ENCODE results near the gene CPM.

The CPM gene

DNA sequence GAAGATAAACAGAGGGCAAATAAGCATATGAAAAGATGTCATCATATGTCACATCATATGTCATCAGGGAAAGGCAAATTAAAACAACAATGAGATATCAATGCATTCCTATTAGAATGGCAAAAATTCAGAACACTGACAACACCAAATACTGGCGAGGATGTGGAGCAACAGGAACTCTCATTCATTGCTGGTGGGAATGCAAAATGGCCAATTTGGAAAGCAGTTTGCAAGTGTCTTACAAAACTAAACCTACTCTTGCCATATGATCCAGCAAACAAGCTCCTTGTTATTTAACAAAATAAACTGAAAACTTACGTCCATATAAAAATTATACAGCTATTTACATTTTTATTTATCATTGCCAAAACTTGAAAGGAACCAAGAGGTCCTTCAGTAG is 32.7 kb downstream of the CPM start:
- H3K9ac ChIP-seq (ENCODE audit: low read depth, low read length, poor library complexity, severe bottlenecking): no peak overlapping the region
- no peaks in the 10 kb centered on the region for H3K9me3 ChIP-seq (ENCODE audit: insufficient read depth, low read depth, low read length)
- H3K4me1 ChIP-seq (ENCODE audit: insufficient read depth, low read length, poor library complexity, severe bottlenecking): no peaks in the 10 kb centered on the region
- no peaks in the 10 kb centered on the region for H3K79me2 ChIP-seq (ENCODE audit: insufficient read depth, low read length)
- no peaks in the 10 kb centered on the region for H3K27me3 ChIP-seq (ENCODE audit: insufficient read depth, low read length, poor library complexity, severe bottlenecking)
- no peak overlapping the region for H3K4me3 ChIP-seq (ENCODE audit: low read length, poor library complexity, severe bottlenecking)
- no peaks in the 10 kb centered on the region for H3F3A ChIP-seq (ENCODE audit: low read depth)
- H2AFZ ChIP-seq (ENCODE audit: low read length): no peak overlapping the region
- H4K20me1 ChIP-seq (ENCODE audit: insufficient read depth, low read length, poor library complexity, severe bottlenecking): no peaks in the 10 kb centered on the region
- 0 out of 2 replicates have a peak, but pooled peaks cover 6% of the 10 kb centered on the region for H3K9me2 ChIP-seq (replicated peaks; ENCODE audit: low read depth, low read length)
- H3K4me2 ChIP-seq (ENCODE audit: low read depth, low read length, poor library complexity, severe bottlenecking): no peak overlapping the region
- H3K36me3 ChIP-seq (ENCODE audit: insufficient read depth, low read length): no peaks in the 10 kb centered on the region
- TF ChIP-seq CTCF (conservative IDR thresholded peaks at IDR 0.05; ENCODE audit: low read length) (no peak), EZH2phosphoT487 (IDR thresholded peaks at IDR 0.05; ENCODE audit: borderline replicate concordance) (no peak)

- H2AFZ ChIP-seq (ENCODE audit: low read length): no peak overlapping the region
- H3K9ac ChIP-seq (ENCODE audit: low read depth, low read length, poor library complexity, severe bottlenecking): no peak overlapping the region
- H3F3A ChIP-seq (ENCODE audit: low read depth): no peaks in the 10 kb centered on the region
- H3K4me3 ChIP-seq (ENCODE audit: low read length, poor library complexity, severe bottlenecking): no peak overlapping the region
- H4K20me1 ChIP-seq (ENCODE audit: insufficient read depth, low read length, poor library complexity, severe bottlenecking): no peaks in the 10 kb centered on the region
- H3K9me3 ChIP-seq (ENCODE audit: insufficient read depth, low read depth, low read length): no peaks in the 10 kb centered on the region
- H3K4me2 ChIP-seq (ENCODE audit: low read depth, low read length, poor library complexity, severe bottlenecking): no peak overlapping the region
- H3K9me2 ChIP-seq (replicated peaks; ENCODE audit: low read depth, low read length): 0 out of 2 replicates have a peak, but pooled peaks cover 6% of the 10 kb centered on the region
- no peaks in the 10 kb centered on the region for H3K36me3 ChIP-seq (ENCODE audit: insufficient read depth, low read length)
- no peaks in the 10 kb centered on the region for H3K79me2 ChIP-seq (ENCODE audit: insufficient read depth, low read length)
- TF ChIP-seq EZH2phosphoT487 (IDR thresholded peaks at IDR 0.05; ENCODE audit: borderline replicate concordance): no peak
- TF ChIP-seq CTCF (conservative IDR thresholded peaks at IDR 0.05; ENCODE audit: low read length): no peak
- H3K27me3 ChIP-seq (ENCODE audit: insufficient read depth, low read length, poor library complexity, severe bottlenecking): no peaks in the 10 kb centered on the region
- H3K4me1 ChIP-seq (ENCODE audit: insufficient read depth, low read length, poor library complexity, severe bottlenecking): no peaks in the 10 kb centered on the region
Measured at GRCh38 chr12:68899251-68899771, 33.7 kb downstream of the CPM start.

DNA sequence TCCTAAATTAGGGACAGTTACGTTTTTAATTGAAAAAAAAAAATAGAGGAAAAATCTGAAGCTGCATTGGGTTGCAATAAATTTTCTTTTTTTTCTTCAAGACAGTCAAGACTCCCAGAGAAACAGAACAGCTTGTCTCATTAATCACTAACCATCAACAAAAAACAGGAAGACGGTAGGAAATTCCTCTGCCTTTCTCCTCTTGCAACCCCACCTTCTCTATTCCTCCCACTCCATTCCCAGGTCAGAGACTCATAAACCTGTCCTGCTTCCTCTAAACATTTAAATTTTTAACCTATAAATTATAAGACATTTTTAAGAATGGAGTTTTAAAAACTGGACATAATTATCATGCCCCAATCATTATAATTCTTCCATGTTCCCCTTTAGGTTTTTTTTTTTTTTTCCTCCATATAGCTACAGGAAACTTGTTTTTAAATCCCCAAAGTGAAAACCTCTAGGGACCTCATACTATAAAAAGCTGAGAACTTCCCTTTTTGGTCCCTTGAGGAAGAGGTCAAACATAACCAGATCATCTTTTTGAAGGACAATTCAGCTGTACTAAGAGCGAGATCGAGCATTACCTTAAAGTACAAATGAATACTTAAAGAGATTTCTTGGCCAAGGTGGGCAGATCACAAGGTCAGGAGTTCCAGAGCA is 36.0 kb downstream of the CPM start:
- no peak overlapping the region for H3K4me2 ChIP-seq (ENCODE audit: low read depth, low read length, poor library complexity, severe bottlenecking)
- no peaks in the 10 kb centered on the region for H3K9me3 ChIP-seq (ENCODE audit: insufficient read depth, low read depth, low read length)
- TF ChIP-seq CTCF (conservative IDR thresholded peaks at IDR 0.05; ENCODE audit: low read length): no peak
- TF ChIP-seq EZH2phosphoT487 (IDR thresholded peaks at IDR 0.05; ENCODE audit: borderline replicate concordance): no peak
- no peaks in the 10 kb centered on the region for H3K79me2 ChIP-seq (ENCODE audit: insufficient read depth, low read length)
- no peak overlapping the region for H3K4me3 ChIP-seq (ENCODE audit: low read length, poor library complexity, severe bottlenecking)
- no peaks in the 10 kb centered on the region for H3K36me3 ChIP-seq (ENCODE audit: insufficient read depth, low read length)
- H3F3A ChIP-seq (ENCODE audit: low read depth): no peaks in the 10 kb centered on the region
- H3K9ac ChIP-seq (ENCODE audit: low read depth, low read length, poor library complexity, severe bottlenecking): no peak overlapping the region
- no peak overlapping the region for H2AFZ ChIP-seq (ENCODE audit: low read length)
- 0 out of 2 replicates have a peak, but pooled peaks cover 6% of the 10 kb centered on the region for H3K9me2 ChIP-seq (replicated peaks; ENCODE audit: low read depth, low read length)
- no peaks in the 10 kb centered on the region for H3K27me3 ChIP-seq (ENCODE audit: insufficient read depth, low read length, poor library complexity, severe bottlenecking)
- no peaks in the 10 kb centered on the region for H3K4me1 ChIP-seq (ENCODE audit: insufficient read depth, low read length, poor library complexity, severe bottlenecking)
- H4K20me1 ChIP-seq (ENCODE audit: insufficient read depth, low read length, poor library complexity, severe bottlenecking): no peaks in the 10 kb centered on the region

Data from Loucy (cell line).